ENCODE data around the gene DLG3.
A peak's percentile ranks its signal among the peaks of the same experiment; 100 is the strongest.

Gene DLG3

GRCh38 chrX:70476166-70476933 lies 31.7 kb downstream of the DLG3 start:
- Histone ChIP-seq H3K9me2 (replicated peaks; ENCODE audit: low read depth, low read length) (no peaks in the 10 kb centered on the region), H3K4me3 (ENCODE audit: low read length, poor library complexity, severe bottlenecking) (no peak overlapping the region), H3K9me3 (ENCODE audit: insufficient read depth, low read depth, low read length) (no peaks in the 10 kb centered on the region), H3K27me3 (ENCODE audit: insufficient read depth, low read length, poor library complexity, severe bottlenecking) (no peaks in the 10 kb centered on the region), H3F3A (ENCODE audit: low read depth) (no peaks in the 10 kb centered on the region), H4K20me1 (ENCODE audit: insufficient read depth, low read length, poor library complexity, severe bottlenecking) (no peaks in the 10 kb centered on the region), H3K4me2 (ENCODE audit: low read depth, low read length, poor library complexity, severe bottlenecking) (peak overlapping the region; percentile 49), H3K4me1 (ENCODE audit: insufficient read depth, low read length, poor library complexity, severe bottlenecking) (peaks cover 24% of the 10 kb centered on the region), H3K36me3 (ENCODE audit: insufficient read depth, low read length) (peaks cover under 1% of the 10 kb centered on the region; the same call in 1 of the 2 replicates), H2AFZ (ENCODE audit: low read length) (no peak overlapping the region), H3K79me2 (ENCODE audit: insufficient read depth, low read length) (peaks cover 25% of the 10 kb centered on the region; the same call in 1 of the 2 replicates), H3K9ac (ENCODE audit: low read depth, low read length, poor library complexity, severe bottlenecking) (no peak overlapping the region)
- TF ChIP-seq CTCF (conservative IDR thresholded peaks at IDR 0.05; ENCODE audit: low read length), result no peak
- no peak for TF ChIP-seq EZH2phosphoT487 (IDR thresholded peaks at IDR 0.05; ENCODE audit: borderline replicate concordance)

DNA sequence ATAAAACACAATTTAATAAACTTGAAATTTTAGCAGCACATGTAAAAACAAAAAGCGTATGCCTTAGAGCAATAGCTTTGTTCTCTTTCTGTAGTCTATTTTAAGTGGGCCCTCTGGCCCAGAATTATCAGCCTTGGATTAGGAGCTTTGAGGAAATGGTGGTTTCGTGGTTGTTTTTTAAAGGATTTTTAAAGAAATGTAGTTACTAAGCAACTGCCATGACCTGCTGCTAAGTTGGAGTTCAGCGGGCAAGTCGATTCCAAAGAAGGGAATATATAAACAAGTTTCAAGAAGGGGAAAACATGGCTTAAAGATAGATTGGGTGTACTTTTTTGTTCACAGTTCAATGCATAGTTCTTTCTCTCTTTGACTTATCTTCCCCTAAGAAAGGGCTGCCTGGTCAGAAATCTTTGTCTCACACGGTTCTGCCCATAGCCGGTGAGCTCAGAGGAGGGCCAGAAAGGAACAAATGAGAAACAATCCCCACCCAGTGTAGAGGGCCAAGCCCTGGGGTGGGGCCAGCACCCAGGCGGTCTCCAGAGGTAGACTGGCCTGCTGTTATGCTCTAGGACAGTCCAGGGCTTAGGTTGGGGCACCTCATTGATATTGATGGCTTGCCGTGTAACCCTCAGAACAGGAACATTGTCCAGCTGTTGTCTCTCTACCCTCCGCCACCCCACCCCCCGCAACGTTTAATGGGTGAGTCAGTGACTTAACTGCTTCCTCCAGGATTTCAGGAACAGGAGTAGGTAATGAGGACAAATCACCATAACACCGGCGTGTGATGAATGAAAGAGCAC lies 32.5 kb downstream of the DLG3 start:
- Histone ChIP-seq H3K36me3 (ENCODE audit: insufficient read depth, low read length) (peaks cover 8% of the 10 kb centered on the region; the same call in 1 of the 2 replicates), H3K9ac (ENCODE audit: low read depth, low read length, poor library complexity, severe bottlenecking) (no peak overlapping the region), H3K4me2 (ENCODE audit: low read depth, low read length, poor library complexity, severe bottlenecking) (peak overlapping the region; percentile 49)

DNA sequence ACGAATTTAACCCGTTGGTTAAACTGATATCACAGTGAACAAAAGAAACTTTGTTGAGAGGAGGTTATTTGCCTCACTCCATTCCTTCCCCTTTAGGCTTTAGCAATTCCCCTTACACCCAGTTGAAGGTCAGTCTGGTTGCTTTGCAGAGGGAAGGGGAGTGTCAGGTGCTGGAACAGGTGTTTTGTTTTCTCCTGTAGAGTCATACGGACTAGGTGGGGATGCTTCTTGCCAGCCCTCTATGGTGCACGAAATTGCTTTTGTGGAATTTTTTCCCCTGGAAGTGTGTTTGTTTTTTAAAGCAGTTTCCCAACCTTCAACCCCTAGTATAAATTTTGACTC lies 33.1 kb downstream of the DLG3 start:
- H2AFZ ChIP-seq (ENCODE audit: low read length), result no peak overlapping the region
- H3K9me2 ChIP-seq (replicated peaks; ENCODE audit: low read depth, low read length), result no peaks in the 10 kb centered on the region
- TF ChIP-seq CTCF (conservative IDR thresholded peaks at IDR 0.05; ENCODE audit: low read length), result no peak
- no peak for TF ChIP-seq EZH2phosphoT487 (IDR thresholded peaks at IDR 0.05; ENCODE audit: borderline replicate concordance)
- H3K4me2 ChIP-seq (ENCODE audit: low read depth, low read length, poor library complexity, severe bottlenecking), result peak overlapping the region; percentile 49
- H3K9ac ChIP-seq (ENCODE audit: low read depth, low read length, poor library complexity, severe bottlenecking), result no peak overlapping the region
- no peak overlapping the region for H3K4me3 ChIP-seq (ENCODE audit: low read length, poor library complexity, severe bottlenecking)
- no peaks in the 10 kb centered on the region for H3K27me3 ChIP-seq (ENCODE audit: insufficient read depth, low read length, poor library complexity, severe bottlenecking)
- peaks cover 24% of the 10 kb centered on the region for H3K4me1 ChIP-seq (ENCODE audit: insufficient read depth, low read length, poor library complexity, severe bottlenecking)
- H3F3A ChIP-seq (ENCODE audit: low read depth), result no peaks in the 10 kb centered on the region
- H3K9me3 ChIP-seq (ENCODE audit: insufficient read depth, low read depth, low read length), result no peaks in the 10 kb centered on the region
- peaks cover 12% of the 10 kb centered on the region; the same call in 1 of the 2 replicates for H3K36me3 ChIP-seq (ENCODE audit: insufficient read depth, low read length)
- peaks cover 18% of the 10 kb centered on the region; the same call in 1 of the 2 replicates for H3K79me2 ChIP-seq (ENCODE audit: insufficient read depth, low read length)
- H4K20me1 ChIP-seq (ENCODE audit: insufficient read depth, low read length, poor library complexity, severe bottlenecking), result no peaks in the 10 kb centered on the region

More for the DNA sequence above, 32.5 kb downstream of the DLG3 start:
- Histone ChIP-seq H3K9me3 (ENCODE audit: insufficient read depth, low read depth, low read length) (no peaks in the 10 kb centered on the region), H3K27me3 (ENCODE audit: insufficient read depth, low read length, poor library complexity, severe bottlenecking) (no peaks in the 10 kb centered on the region), H3K4me1 (ENCODE audit: insufficient read depth, low read length, poor library complexity, severe bottlenecking) (peaks cover 24% of the 10 kb centered on the region), H3K79me2 (ENCODE audit: insufficient read depth, low read length) (peaks cover 18% of the 10 kb centered on the region; the same call in 1 of the 2 replicates), H3K4me3 (ENCODE audit: low read length, poor library complexity, severe bottlenecking) (no peak overlapping the region), H4K20me1 (ENCODE audit: insufficient read depth, low read length, poor library complexity, severe bottlenecking) (no peaks in the 10 kb centered on the region), H3K9me2 (replicated peaks; ENCODE audit: low read depth, low read length) (no peaks in the 10 kb centered on the region), H3F3A (ENCODE audit: low read depth) (no peaks in the 10 kb centered on the region), H2AFZ (ENCODE audit: low read length) (no peak overlapping the region)
- TF ChIP-seq CTCF (conservative IDR thresholded peaks at IDR 0.05; ENCODE audit: low read length) (no peak), EZH2phosphoT487 (IDR thresholded peaks at IDR 0.05; ENCODE audit: borderline replicate concordance) (no peak)
